ENCODE data around the gene GPR161. TPM values are rescaled to one million over a fixed set of nuclear protein-coding genes. Genes with fewer than 3 reads are reported as not detected.

The GPR161 gene
- total RNA-seq, 1 experiment from 2014 or later = 1.2 TPM

DNA sequence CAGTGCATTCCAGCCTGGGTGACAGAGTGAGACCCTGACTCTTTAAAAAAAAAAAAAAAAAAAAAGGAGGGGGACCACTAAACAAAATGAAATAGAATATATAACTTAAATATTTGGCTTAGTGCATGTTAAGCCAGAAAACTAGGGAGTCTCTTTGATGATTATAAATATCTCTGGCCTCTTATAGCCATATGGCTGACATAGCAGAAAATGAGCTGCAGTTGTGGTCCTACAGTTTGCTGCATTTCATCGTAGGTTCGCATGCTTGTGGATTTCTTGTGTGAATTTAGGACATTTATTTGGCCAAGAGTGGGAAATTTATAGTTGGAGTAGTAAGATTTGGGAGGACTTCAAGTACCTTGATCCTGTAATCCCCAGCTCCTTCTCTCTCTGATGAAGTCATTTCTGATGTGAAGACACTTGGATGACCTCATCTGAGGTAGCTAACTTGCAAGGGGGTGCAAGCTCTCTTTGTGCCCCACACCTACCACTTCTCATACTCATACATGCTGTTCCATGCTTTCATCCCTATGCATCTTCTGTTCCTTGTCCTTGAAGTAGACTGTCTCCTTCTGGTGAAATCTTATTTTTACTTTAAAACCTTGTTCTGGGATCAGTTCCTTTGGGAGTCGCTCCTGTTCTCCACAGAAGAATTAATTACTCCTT, 35.7 kb upstream of the GPR161 start:
- no peak for DNase-seq

DNA sequence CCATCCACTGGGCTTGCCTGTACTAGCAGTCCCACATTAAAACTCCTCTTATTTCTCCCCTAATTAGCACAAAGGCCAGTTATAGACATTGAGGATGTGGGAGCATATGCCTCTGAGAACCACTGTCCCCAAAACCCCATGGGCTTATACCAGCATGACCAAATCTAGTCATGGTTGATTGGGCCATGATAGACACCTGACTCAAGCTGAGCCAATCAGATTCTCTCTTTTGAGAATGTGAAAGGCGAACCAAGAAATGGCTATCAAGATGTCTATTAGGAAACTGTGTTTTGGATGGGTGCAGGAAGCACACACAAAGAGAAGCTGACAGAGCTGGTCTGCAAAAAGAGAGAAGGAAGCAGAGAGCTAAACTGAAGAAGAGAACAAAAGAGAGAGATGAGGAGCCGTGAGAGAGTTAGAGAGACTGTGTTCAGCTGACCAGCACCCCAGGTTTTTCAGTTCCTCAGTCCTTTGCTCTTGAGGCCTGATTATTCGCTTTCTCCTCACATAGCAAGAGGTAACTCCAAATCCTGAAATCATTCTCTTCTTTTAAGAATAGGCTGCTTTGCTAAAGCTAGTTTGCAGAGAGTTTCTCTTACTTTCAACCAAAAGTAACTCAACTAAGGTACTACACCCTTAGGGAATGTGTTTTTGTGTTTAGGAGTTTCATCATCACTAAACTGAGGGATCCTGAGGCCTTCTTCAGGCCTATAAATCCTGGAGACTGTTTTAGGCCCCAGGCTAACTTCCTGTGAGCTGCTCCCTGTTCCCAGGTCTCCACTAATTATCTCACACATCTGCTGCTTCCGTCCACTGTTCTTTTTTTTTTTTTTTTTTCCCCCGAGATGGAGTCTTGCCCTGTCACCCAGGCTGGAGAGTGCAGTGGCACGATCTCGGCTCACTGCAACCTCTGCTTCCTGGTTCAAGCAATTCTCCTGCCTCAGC, 34.1 kb upstream of the GPR161 start:
- Histone ChIP-seq H3K4me3 (ENCODE audit: low read length) (no peak overlapping the region), H3K4me1 (ENCODE audit: low read length) (peaks cover 4% of the 10 kb centered on the region; the same call in 1 of the 2 replicates), H3K4me2 (ENCODE audit: low read depth, low read length, poor library complexity, severe bottlenecking) (no peak overlapping the region), H2AFZ (ENCODE audit: low read length) (peak overlapping the region; percentile 79), H3K36me3 (ENCODE audit: insufficient read depth, low read length) (no peaks in the 10 kb centered on the region), H3K27ac (ENCODE audit: low read length) (no peak overlapping the region), H4K20me1 (ENCODE audit: insufficient read depth, low read depth, low read length) (no peaks in the 10 kb centered on the region), H3K9me3 (ENCODE audit: low read length) (no peaks in the 10 kb centered on the region), H3K9ac (ENCODE audit: low read length) (no peak overlapping the region), H3K27me3 (ENCODE audit: low read length) (no peaks in the 10 kb centered on the region), H3K9me2 (replicated peaks; ENCODE audit: insufficient read depth, low read length) (no peaks in the 10 kb centered on the region; the same call in 1 of the 2 replicates), H3K79me2 (ENCODE audit: low read length) (no peaks in the 10 kb centered on the region)
- DNase-seq = peak; percentile 47

More for the DNA sequence above, 35.7 kb upstream of the GPR161 start:
- no peak overlapping the region for H3K4me3 ChIP-seq (ENCODE audit: low read length)
- no peaks in the 10 kb centered on the region; the same call in 1 of the 2 replicates for H3K9me2 ChIP-seq (replicated peaks; ENCODE audit: insufficient read depth, low read length)
- no peaks in the 10 kb centered on the region for H3K79me2 ChIP-seq (ENCODE audit: low read length)
- no peaks in the 10 kb centered on the region for H3K9me3 ChIP-seq (ENCODE audit: low read length)
- no peaks in the 10 kb centered on the region for H3K36me3 ChIP-seq (ENCODE audit: insufficient read depth, low read length)
- no peak overlapping the region for H3K9ac ChIP-seq (ENCODE audit: low read length)
- no peak overlapping the region for H3K4me2 ChIP-seq (ENCODE audit: low read depth, low read length, poor library complexity, severe bottlenecking)
- no peak overlapping the region for H2AFZ ChIP-seq (ENCODE audit: low read length)
- peaks cover 4% of the 10 kb centered on the region; the same call in 1 of the 2 replicates for H3K4me1 ChIP-seq (ENCODE audit: low read length)
- H3K27me3 ChIP-seq (ENCODE audit: low read length) = no peaks in the 10 kb centered on the region
- no peak overlapping the region for H3K27ac ChIP-seq (ENCODE audit: low read length)
- no peaks in the 10 kb centered on the region for H4K20me1 ChIP-seq (ENCODE audit: insufficient read depth, low read depth, low read length)

DNA sequence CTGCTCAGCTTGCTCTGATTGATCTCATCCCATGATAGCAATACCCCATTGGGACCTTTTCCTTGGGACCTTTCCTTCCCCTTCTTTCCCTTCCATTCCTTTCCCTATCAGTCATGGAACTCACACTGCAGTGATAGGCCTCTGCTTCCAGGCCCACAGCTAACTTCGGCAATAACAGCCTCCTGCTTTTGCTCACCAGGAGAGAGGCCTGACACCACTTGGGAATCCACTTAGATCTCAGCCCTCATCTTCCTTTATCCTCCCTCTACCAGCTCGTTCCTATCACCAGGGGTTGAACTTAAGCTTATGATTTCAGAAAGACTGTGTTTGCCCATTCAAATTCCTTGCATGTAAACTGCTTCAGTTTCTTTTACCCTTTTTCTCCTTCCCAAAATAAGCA, 31.1 kb upstream of the GPR161 start:
- Histone ChIP-seq H3K27ac (ENCODE audit: low read length) (no peak overlapping the region), H3K36me3 (ENCODE audit: insufficient read depth, low read length) (no peaks in the 10 kb centered on the region), H3K4me1 (ENCODE audit: low read length) (peaks cover 11% of the 10 kb centered on the region), H3K9me3 (ENCODE audit: low read length) (no peaks in the 10 kb centered on the region), H3K4me2 (ENCODE audit: low read depth, low read length, poor library complexity, severe bottlenecking) (no peak overlapping the region), H3K27me3 (ENCODE audit: low read length) (no peaks in the 10 kb centered on the region), H3K4me3 (ENCODE audit: low read length) (no peak overlapping the region), H2AFZ (ENCODE audit: low read length) (no peak overlapping the region), H3K9ac (ENCODE audit: low read length) (no peak overlapping the region), H3K79me2 (ENCODE audit: low read length) (no peaks in the 10 kb centered on the region), H3K9me2 (replicated peaks; ENCODE audit: insufficient read depth, low read length) (no peaks in the 10 kb centered on the region), H4K20me1 (ENCODE audit: insufficient read depth, low read depth, low read length) (no peaks in the 10 kb centered on the region)
- DNase-seq = no peak

DNA sequence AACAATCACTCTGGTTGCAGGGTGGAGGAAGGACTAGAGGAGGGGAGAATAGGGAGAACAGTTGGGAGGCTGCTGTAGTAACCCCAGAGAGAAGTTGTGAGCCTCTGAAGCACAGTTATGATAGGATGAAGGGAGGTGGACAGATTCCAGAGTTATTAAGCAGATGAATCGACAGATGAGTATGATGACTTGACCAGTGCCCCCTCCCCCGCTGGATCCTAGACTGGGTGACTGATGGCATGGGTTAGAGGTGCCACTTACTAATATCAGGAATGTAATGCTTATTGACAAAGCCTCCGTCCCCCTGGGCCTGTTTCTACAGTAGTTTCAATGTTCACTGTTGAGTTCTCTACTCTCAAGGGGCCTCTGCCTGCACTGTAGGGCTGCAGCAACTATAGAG, 28.0 kb upstream of the GPR161 start:
- H3K9me2 ChIP-seq (replicated peaks; ENCODE audit: insufficient read depth, low read length) = no peaks in the 10 kb centered on the region

DNA sequence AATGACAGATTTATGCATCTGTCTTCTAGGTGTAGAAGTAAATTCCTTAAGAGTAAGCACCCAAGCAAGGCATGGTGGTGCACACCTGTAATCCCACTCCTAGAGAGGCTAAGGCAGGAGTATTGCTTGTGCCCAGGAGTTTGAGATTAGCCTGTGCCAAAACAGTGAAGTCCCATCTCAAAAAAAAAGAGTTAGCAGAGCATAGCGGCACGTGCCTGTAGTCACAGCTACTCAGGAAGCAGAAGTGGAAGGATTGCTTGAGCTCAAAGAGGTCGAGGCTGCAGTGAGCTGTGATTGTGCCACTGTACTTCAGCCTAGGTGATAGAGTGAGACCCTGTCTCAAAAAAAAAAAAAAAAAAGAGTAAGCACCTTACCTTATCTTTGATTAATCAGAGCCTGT, 26.9 kb upstream of the GPR161 start:
- H3K4me3 ChIP-seq (ENCODE audit: low read length) = no peak overlapping the region
- no peak for DNase-seq
- no peak overlapping the region for H2AFZ ChIP-seq (ENCODE audit: low read length)
- no peak overlapping the region for H3K27ac ChIP-seq (ENCODE audit: low read length)
- no peak overlapping the region for H3K9ac ChIP-seq (ENCODE audit: low read length)
- peaks cover 5% of the 10 kb centered on the region; the same call in 1 of the 2 replicates for H3K9me3 ChIP-seq (ENCODE audit: low read length)
- H3K9me2 ChIP-seq (replicated peaks; ENCODE audit: insufficient read depth, low read length) = no peaks in the 10 kb centered on the region
- no peaks in the 10 kb centered on the region for H3K79me2 ChIP-seq (ENCODE audit: low read length)
- H3K27me3 ChIP-seq (ENCODE audit: low read length) = no peaks in the 10 kb centered on the region
- no peaks in the 10 kb centered on the region for H4K20me1 ChIP-seq (ENCODE audit: insufficient read depth, low read depth, low read length)
- peaks cover 8% of the 10 kb centered on the region for H3K4me1 ChIP-seq (ENCODE audit: low read length)
- H3K4me2 ChIP-seq (ENCODE audit: low read depth, low read length, poor library complexity, severe bottlenecking) = no peak overlapping the region
- no peaks in the 10 kb centered on the region for H3K36me3 ChIP-seq (ENCODE audit: insufficient read depth, low read length)

More for the DNA sequence above, 28.0 kb upstream of the GPR161 start:
- H3K36me3 ChIP-seq (ENCODE audit: insufficient read depth, low read length) = no peaks in the 10 kb centered on the region
- peaks cover 5% of the 10 kb centered on the region; the same call in 1 of the 2 replicates for H3K9me3 ChIP-seq (ENCODE audit: low read length)
- no peak overlapping the region for H3K9ac ChIP-seq (ENCODE audit: low read length)
- no peak overlapping the region for H2AFZ ChIP-seq (ENCODE audit: low read length)
- H3K4me3 ChIP-seq (ENCODE audit: low read length) = no peak overlapping the region
- H3K4me2 ChIP-seq (ENCODE audit: low read depth, low read length, poor library complexity, severe bottlenecking) = no peak overlapping the region
- no peaks in the 10 kb centered on the region for H3K27me3 ChIP-seq (ENCODE audit: low read length)
- no peak overlapping the region for H3K27ac ChIP-seq (ENCODE audit: low read length)
- H3K79me2 ChIP-seq (ENCODE audit: low read length) = no peaks in the 10 kb centered on the region
- DNase-seq = no peak
- peaks cover 9% of the 10 kb centered on the region for H3K4me1 ChIP-seq (ENCODE audit: low read length)
- H4K20me1 ChIP-seq (ENCODE audit: insufficient read depth, low read depth, low read length) = no peaks in the 10 kb centered on the region

DNA sequence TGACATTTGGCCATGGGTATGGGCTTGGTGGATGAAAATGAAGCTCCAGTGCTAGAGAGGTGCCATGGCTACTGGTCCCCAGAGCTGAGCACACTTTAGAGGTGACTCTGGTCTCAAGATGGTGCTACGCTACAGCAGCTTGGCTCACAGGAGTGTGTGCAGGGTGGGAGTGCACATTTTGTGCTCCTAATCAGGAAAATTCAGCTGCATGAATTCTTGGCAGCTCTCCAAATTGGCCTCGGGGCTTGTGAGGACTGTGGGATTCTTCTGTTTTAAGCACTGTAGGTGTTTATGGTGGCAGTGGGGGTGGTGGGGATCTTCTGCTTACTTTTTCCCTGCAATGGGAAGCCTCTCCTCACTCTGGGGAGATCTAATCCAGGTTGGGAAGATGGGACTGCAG, 24.7 kb upstream of the GPR161 start:
- no peak overlapping the region for H2AFZ ChIP-seq (ENCODE audit: low read length)
- H3K9ac ChIP-seq (ENCODE audit: low read length) = no peak overlapping the region
- H3K9me2 ChIP-seq (replicated peaks; ENCODE audit: insufficient read depth, low read length) = no peaks in the 10 kb centered on the region; the same call in 1 of the 2 replicates
- H3K36me3 ChIP-seq (ENCODE audit: insufficient read depth, low read length) = no peaks in the 10 kb centered on the region
- DNase-seq = no peak
- H3K27me3 ChIP-seq (ENCODE audit: low read length) = no peaks in the 10 kb centered on the region
- no peaks in the 10 kb centered on the region for H3K79me2 ChIP-seq (ENCODE audit: low read length)
- H4K20me1 ChIP-seq (ENCODE audit: insufficient read depth, low read depth, low read length) = no peaks in the 10 kb centered on the region
- H3K4me3 ChIP-seq (ENCODE audit: low read length) = no peak overlapping the region
- peaks cover 8% of the 10 kb centered on the region for H3K4me1 ChIP-seq (ENCODE audit: low read length)
- no peak overlapping the region for H3K27ac ChIP-seq (ENCODE audit: low read length)
- H3K9me3 ChIP-seq (ENCODE audit: low read length) = peaks cover 12% of the 10 kb centered on the region; the same call in 1 of the 2 replicates
- H3K4me2 ChIP-seq (ENCODE audit: low read depth, low read length, poor library complexity, severe bottlenecking) = no peak overlapping the region

DNA sequence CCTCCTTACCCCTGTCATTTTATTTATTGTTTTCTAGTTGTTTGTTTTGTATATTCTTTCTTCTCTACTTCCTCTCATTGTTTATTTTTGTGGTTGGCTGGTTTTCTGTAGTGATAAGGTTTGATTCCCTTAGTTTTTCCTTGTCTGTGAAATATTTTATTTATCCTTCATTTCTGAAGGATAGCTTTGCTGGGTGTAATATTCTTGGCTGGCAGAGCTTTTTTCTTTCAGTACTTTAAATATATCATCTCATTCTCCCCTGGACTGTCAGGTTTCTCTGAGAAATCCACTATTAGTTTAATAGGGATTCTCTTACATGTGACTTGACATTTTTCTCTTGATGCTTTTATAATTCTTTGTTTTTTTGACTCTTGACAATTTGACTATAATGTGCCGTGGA, 23.2 kb upstream of the GPR161 start:
- H3K4me2 ChIP-seq (ENCODE audit: low read depth, low read length, poor library complexity, severe bottlenecking) = no peak overlapping the region

DNA sequence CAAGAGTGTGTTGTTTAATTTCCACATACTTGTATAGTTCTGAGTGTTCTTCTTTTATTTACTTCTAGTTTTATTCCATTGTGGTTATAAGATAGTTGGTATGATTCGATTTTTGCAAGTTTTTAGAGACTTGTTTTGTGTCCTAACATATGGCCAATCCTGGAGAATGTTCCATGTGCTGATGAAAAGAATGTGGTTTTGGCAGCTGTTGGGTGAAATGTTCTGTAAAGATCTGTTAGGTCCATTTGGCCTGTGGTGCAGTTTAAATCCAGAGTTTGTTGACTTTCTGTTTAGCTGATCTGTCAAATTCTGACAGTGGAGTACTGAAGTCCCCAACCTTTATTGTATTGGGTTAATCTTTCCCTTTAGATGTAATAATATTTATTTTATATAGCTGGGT, 22.5 kb upstream of the GPR161 start:
- Histone ChIP-seq H3K27ac (ENCODE audit: low read length) (no peak overlapping the region), H2AFZ (ENCODE audit: low read length) (no peak overlapping the region), H3K27me3 (ENCODE audit: low read length) (no peaks in the 10 kb centered on the region), H4K20me1 (ENCODE audit: insufficient read depth, low read depth, low read length) (no peaks in the 10 kb centered on the region), H3K4me2 (ENCODE audit: low read depth, low read length, poor library complexity, severe bottlenecking) (no peak overlapping the region), H3K36me3 (ENCODE audit: insufficient read depth, low read length) (no peaks in the 10 kb centered on the region), H3K4me3 (ENCODE audit: low read length) (no peak overlapping the region), H3K4me1 (ENCODE audit: low read length) (peaks cover 8% of the 10 kb centered on the region), H3K9me3 (ENCODE audit: low read length) (peaks cover 12% of the 10 kb centered on the region; the same call in 1 of the 2 replicates), H3K9me2 (replicated peaks; ENCODE audit: insufficient read depth, low read length) (no peaks in the 10 kb centered on the region; the same call in 1 of the 2 replicates), H3K79me2 (ENCODE audit: low read length) (no peaks in the 10 kb centered on the region), H3K9ac (ENCODE audit: low read length) (no peak overlapping the region)
- no peak for DNase-seq

More for the DNA sequence above, 23.2 kb upstream of the GPR161 start:
- no peak overlapping the region for H3K4me3 ChIP-seq (ENCODE audit: low read length)
- H2AFZ ChIP-seq (ENCODE audit: low read length) = no peak overlapping the region
- H3K9me3 ChIP-seq (ENCODE audit: low read length) = peaks cover 12% of the 10 kb centered on the region; the same call in 1 of the 2 replicates
- no peak overlapping the region for H3K9ac ChIP-seq (ENCODE audit: low read length)
- no peaks in the 10 kb centered on the region for H4K20me1 ChIP-seq (ENCODE audit: insufficient read depth, low read depth, low read length)
- no peaks in the 10 kb centered on the region for H3K36me3 ChIP-seq (ENCODE audit: insufficient read depth, low read length)
- H3K27ac ChIP-seq (ENCODE audit: low read length) = no peak overlapping the region
- H3K79me2 ChIP-seq (ENCODE audit: low read length) = no peaks in the 10 kb centered on the region
- no peak for DNase-seq
- peaks cover 8% of the 10 kb centered on the region for H3K4me1 ChIP-seq (ENCODE audit: low read length)
- H3K9me2 ChIP-seq (replicated peaks; ENCODE audit: insufficient read depth, low read length) = no peaks in the 10 kb centered on the region; the same call in 1 of the 2 replicates
- no peaks in the 10 kb centered on the region for H3K27me3 ChIP-seq (ENCODE audit: low read length)

Measured in Karpas-422 (cell line).